CMK (cell line): ENCODE measurements around the gene CA12.
"Not testable (repeated sequence)": the region's sequence is repeated elsewhere in the genome, so short reads cannot be mapped to it uniquely, and the experiment has no call there.

ENCODE experiments used
- DNase-seq: peaks from one replicate; pipeline ENCODE4 v3.0.0-alpha.2; 2010; ENCODE audit warnings: low read depth

The CA12 gene

DNA sequence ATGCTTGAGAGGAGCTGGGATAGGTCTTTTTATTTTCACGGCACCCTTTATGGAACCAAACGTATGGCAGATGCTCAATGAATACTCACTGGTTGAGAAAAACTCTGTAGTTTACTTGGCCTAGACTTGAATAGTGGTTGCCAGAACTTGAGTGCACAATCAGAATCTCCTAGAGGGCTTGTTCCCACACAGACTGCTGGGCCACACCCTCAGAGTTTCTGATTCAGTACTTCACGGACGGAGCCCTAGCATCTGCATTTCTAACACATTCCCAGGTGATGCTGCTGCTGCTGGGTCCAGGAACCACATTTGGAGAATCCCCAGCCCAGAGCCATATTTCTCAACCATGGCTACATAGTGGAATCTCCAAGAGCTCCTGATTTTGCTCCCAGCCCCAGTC, 24.6 kb downstream of the CA12 start:
- DNase-seq, result no peak

DNA sequence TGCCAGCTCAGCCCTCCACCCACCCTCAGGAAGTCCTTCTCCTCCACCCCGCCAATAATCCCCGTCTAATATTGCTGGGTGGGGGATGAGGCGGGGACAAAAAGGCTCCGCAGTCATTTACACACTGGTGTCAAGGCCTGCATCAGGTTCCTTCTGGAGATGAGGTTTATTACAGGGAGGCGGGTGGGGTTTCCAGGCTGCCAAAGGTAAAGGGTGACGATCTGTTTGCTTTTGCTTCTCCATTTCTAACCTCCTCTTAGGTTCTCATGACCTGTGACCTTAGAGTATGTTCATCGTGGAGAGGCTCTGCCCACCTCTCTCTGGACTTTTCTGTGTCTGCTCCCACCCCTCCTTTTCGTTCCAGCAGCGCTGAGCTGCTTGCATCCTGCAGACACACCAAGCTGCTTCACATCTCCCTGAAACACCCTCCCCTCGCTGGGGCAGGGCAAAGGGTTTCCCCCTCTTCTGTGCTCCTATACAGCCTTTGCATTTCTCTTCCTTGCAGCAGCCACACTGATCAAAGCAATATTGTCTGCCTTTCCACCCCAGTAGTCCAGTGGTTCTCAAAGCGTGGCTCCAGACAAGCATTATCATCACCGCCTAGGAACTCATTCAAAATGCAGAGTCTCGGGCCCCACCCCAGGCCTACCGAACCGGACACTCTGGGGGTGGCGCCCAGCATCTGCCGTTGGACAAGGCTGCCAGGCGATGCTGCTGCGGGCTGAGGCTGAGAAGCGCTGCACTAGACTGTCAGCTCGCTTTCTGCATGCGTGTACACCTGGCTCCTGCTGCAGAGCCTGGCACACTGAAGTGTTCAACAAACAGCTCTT, 26.6 kb downstream of the CA12 start:
- no peak for DNase-seq

DNA sequence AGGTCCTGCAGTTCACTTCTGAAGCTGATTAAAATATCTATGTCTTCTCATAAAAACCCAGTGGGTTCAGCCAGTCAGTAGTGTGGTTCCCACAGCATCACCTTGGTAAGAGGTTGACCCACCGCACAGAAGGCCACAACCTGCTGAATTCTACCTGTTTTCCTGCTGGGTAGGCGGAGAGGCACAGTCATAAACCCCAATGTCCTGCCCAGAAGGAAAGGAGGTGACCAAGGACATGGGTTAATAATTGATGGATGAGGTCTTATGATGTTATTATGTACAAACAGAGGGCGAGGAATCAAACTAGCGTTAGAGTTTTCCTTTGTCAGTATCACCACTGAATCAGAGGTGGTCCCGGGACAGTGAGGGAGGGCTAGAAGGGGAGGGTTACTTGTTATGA, 27.8 kb downstream of the CA12 start:
- no peak for DNase-seq

DNA sequence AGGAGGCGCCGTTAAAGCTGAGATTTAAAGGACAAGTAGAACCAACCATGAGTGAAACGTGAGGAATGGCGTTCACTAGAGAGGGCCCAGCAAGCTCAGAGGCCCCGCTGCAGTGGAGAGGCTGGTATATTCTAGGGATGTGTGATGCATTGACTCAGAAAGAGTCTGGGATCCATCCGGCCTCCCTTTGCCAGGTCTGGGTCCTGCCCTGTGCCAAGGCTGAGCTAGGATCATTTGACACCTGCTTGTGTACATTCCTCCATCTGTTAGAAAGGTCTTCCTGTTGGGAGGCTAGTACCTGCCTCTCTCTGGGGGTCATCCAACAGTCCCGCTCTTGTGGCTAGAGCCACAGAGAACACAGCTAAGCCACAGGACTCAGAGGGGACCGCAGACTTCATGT, 28.4 kb downstream of the CA12 start:
- DNase-seq, result no peak

DNA sequence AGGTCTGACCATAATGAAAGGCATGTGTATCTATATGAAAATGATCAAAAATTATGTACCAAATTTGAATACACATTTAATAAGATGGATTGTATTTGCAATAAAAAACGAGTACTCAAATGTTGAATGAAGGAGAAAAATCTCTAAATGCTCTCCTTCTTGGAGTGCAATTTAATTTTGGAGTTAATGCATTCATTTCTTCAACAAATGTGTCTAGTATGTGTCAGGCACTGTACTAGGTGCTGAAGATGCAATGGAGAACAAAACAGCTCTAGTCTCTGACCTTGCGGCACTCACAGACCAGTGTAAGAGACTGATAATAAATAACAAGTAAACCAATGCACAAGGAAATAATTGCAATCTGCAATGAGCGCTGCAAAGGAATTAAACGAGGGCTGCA, 28.8 kb downstream of the CA12 start:
- DNase-seq, result no peak

DNA sequence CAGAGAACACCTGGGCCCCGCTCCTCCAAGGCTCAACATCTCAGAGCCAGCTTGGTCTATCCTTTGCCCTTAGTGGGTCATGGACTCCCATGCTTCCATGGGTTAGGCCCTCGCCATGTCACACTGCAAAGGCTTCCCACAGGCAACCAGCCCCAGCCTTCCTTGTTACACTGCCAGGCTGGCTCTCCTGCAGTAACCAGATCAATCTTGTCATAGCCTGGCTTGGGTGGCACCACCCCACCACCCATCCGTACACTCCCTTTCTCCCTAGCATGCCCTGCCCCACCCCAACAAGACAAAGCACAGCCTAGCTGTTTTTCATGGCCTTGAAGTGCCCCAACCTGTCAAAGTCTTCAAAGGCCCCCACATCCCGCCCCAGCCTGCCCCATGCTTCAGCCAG, 30.5 kb downstream of the CA12 start:
- DNase-seq, result no peak

DNA sequence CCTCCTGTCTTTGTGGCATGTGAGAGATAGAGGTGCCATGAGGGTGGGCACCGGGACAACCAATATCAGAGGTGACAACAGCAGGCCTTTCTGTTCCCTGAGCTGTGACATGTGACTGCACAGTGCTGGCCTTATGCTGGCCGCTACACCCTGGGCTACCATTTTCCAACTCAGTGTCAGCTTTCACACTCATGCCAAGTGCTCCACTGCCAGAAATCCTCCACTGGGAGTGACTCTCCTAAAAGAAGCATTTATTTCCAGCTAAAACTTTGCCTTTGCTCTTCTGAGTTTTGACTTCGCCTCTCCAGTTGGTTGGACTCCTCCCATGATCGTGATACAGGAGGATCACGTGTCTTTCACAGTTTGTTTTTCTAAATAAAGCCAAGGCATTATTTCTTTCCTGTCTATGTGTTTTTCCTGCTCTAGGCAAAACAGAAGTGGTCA, 31.4 kb downstream of the CA12 start:
- no peak for DNase-seq

DNA sequence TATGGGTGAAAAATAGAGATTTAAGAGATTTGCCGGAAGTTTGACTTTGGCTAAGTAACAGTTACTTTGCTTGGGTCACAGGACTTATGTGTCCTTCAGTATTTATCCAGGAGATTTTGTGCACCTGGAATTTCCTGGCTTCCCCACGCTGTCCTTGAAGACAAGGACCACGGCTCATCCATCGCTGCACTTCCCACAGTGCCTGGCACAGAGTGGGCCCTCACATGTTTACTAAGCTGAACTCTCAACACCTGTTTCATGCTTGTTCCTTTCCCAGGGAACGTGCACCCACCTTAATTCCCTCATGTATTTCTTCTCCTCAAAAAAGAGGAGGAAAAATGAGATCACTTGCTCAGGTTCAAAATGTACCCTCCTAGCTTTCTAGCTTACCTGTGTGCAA, 32.0 kb downstream of the CA12 start:
- no peak for DNase-seq

DNA sequence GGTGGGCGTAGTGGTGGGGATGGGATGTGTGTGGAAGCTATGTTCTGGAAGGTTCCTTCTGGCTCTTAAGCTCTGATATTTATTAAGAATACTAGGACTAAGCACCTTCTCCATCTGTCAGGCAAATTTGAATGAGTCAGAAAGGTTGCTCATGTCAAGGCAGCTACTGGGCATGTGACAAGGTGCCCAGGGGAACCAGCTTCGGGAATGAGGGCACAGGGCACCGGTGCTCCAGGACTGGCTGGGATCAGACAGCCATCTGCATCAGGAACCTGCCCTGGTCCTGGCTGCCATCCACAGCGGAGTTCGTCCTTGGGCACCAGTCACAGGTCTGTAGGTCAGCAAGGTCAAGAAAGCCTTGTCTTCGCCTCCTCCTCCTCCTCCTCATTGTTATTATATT, 32.5 kb downstream of the CA12 start:
- no peak for DNase-seq

DNA sequence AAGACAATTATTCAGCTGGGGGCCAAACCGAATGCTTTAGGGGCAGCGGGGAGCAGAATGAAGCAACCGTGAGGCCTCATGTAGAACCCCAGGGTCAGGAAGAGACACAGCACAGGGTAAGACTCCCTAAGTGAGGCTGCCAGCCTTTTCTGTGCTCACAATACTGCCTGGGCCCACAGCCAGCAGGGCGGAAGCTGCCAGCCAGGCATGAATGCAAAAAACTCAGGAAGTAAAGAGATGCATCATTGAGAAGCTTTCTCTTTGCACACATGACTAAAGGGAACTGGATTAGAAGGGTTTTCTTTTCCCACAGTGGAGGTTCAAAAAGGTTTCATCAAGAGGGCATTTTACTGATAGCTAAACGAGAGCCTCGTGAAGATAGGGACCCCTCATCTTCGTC, 33.3 kb downstream of the CA12 start:
- no peak for DNase-seq

DNA sequence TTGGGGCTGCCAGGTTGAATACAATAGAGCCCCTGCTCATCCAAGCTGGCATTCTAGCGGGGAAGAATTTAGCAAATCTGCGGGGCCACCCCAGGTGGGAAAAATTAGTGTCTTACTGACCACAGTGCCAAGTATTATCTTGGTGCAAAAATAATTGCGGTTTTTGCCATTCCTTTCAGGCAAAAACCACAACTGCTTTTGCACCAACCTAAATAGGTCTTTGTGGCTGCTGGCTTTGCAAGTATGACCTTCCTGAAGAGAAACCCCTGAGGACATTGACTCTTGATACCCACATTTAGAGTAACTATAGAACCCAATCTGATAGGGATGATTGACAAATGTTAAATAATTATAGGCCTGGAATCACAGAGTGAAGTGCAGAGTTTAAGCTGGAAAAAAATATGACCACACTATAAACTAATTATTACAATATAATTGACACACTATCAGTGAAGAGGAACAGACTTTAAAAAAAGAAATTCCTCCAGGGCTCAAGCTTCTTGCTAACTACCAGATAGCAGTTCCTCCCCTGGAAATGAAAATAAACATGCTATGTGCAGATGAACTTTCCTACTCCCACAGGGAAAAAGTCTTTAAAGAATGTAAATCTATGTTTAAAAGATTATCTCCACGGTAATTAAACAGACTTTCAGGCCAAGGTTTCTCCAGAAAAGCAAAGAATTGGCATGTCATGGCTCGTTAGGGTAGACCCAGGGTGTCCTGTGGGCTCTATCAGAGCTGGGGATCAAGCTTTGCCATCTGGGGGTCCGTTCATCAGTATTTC, 34.4 kb downstream of the CA12 start:
- no peak for DNase-seq

DNA sequence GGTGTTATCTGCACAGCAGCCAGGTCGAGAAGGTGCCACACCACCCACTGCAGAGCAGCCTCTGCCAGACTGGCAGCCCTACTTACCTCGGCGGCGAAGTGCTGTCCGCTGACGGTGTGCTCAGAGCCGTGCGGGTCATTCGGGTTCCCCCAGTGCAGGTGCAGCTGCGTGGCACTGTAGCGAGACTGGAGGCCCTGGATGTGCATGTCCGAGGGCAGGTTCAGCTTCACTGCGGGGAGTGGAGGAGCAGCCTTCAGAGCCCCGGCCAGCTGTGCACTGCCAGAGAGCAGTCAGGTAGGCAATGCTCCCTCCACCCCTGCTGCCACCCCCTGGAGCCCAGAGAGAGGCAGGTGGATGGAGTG, 36.3 kb downstream of the CA12 start:
- no peak for DNase-seq

DNA sequence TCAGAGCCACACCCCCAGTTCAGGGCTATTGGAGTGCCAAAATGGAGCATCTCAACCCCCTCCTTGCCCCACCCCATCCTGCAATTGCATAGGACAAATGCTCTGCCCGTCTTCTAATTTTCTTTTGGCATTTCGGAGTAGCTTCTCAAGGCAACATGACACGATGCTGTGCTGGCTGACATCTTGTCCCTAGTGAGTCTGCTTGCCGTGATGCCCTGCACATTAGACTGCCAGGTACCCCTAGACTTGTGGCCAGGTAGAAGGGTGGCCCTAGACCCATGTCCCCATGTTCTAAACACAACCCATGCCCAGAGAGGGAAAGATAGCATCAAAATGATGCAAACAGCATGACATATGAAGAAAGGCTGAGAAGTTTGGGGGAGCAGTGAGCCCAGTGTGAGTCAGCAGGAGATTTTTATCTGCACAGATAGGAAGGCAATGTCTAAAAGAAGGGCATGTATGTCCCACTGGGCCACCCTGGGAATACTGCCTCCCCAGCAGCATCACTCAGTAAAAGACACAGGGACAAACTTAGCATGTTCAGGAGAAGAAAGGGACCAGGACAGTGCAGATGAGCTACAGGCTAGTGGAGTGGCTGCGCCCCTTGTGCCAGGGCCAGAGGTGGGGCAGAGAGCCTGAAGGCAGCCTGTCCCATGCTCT, 36.8 kb downstream of the CA12 start:
- no peak for DNase-seq

DNA sequence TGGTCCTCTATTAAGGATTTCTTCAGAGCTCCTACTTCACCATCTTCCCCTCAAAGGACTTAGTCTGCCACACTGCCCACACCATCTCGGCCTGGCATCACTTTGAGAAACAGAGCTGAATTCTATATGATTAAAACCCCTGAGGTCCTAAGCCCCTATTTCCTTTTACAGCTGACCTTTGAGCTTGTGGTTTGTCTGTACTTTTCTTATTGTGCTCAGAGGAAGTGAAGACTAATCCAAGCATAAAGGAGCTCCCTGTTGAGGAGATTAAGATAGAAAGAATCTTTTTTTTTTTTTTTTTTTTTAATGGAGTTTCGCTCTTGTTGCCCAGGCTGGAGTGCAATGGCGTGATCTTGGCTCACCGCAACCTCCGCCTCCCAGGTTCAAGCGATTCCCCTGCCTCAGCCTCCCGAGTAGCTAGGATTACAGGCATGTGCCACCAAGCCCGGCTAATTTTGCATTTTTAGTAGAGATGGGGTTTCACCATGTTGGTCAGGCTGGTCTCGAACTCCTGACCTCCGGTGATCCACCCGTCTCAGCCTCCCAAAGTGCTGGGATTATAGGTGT, 38.6 kb downstream of the CA12 start:
- DNase-seq, result not testable (repeated sequence)

DNA sequence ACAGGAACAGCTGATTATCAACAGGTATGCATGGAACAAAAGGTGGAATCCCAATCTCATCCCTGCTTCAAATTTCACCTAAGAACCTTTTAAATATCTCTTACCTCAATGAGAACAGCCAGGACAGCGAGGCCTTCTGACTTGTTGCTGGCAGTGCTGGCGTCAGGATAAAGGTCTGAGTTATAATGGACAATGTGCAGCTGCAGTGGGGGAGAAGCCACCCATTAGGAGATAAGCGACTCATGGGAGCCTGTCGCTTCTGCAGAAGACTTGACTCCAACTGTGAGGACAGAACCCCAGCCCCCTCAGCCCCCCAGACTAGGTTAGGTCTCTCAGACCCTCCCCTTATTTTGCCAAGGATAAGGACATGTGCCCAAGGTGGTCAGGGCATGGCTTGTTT, 39.7 kb downstream of the CA12 start:
- no peak for DNase-seq

DNA sequence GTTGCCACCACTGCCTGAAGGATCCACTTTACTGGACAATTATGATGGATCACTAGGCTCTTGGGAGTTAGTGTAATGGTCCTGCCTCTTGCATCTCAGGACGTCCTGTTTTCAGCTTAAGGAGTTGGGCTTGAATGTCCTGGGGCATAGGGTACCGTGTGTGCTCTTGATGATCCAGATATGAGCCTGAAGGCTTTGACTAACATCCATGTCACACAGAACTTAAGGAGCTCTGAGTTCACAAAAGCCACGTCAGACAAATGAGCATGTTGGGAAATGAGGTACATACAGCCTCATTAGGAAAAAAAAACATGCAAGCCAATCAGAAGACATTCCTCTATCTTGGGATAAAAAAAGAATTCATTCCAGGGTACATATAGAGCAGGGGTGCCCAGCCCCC, 40.8 kb downstream of the CA12 start:
- no peak for DNase-seq

DNA sequence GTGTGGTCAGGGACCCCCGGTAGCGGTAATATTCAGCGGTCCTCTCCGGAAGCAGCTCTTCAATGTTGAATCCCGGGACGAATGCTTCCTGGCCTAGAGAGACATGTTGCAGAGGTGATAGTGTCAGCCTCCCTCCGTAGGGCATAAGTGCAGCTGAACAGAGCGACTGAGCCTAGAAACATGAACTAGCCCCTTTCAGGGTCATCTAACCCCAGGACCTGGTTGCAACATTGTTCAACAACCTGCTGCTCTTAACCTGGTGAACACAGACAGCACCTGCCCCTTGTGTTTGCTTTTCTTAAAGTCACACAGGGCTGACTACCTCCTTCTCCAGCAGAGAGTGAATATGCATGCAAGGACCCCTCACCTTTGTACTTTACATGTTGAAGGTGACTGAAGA, 41.3 kb downstream of the CA12 start:
- no peak for DNase-seq

DNA sequence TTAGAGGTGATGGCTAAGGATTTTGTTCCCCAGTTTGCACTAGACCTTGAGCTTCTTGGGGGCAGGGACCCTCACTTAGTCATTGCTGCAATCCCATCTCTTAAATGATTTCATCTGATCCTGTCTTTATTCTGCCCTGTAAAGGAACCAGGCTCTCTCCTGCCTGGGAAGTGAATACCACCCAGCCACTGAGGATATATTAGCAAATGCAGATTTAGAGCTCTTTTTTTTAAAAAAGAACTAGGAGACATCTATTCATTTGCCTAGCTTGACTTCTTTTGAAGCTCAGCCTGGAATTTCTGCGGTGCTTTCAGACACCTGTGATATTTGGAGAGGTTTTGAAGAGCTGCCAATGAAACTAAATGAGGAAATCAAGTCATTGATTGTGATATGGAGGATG, 41.8 kb downstream of the CA12 start:
- no peak for DNase-seq

DNA sequence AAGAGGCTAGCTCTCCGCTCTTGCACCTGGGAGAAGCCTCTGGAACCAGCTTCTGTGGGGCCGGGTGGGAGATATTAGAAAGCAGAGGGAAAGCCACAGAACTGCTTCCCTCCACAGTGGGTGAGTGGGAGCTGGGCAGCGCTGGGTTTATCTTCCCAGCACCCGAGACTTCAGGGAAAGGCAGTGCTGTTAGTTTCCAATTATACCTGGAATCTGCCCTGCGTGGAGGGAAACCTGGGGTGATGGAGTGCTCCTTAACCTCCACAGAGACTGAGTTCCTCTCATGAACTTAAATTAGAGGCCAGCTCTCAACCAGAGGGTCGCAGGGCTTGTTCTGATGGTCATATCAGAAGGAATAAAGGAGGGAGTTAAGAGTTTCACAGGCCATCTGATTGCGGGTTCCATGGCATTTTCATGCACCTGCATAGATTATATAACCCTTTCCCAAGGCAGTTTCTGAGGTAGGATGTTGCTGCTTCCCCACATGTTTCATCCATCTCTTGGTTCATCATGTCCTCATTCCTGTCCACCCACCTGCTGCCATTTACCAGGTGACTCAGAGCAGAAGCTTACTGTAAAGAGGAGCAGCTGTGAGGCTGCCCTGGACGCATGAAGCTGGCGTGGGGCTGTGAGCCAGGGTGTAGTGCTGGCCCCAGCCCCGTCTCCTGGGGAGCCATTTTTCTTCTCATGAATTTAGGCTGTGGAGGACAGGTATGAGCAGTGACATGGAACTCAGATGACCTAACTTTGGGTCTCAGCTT, 42.5 kb downstream of the CA12 start:
- DNase-seq, result no peak

DNA sequence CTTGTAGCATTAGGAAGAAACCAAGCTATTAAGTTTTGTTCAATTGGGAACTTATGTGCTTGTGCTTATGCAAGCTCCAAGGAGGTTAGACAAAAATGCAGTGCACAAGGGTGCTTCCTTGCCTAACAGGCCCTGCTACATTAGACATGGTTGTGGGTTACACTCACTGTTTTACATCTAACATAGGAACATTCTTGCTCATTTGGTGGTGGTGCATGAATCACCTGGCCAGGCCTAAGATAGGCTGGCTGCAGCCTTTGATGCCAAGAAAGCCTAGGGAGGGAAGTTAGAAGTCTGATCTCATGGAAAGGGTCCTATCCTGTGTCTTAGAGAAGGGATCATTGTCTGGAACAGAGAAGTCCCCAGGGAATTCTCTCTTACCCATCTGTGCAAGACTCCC, 43.5 kb downstream of the CA12 start:
- no peak for DNase-seq

DNA sequence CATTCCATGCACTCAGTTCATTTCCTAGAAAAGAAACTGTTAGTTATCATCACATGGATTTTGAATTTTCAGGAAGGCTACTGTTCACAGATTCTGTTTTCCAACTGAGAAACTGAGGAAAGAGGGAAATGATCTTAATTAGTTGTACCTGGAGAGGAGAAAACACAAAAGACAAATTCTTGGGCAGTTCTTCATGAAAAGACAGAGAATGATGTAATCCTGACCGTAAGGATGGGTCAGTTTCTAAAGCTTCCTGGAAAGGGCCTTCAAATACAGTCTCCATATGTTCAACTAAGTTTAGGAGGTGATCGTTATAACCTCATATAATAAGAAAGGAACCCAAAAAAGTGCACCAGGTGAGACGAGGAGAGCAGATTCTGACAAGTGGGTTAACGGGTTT, 44.6 kb downstream of the CA12 start:
- no peak for DNase-seq
